ENCODE measurements around the gene SMC2.
A peak's percentile ranks its signal among the peaks of the same experiment; 100 is the strongest.

SMC2 gene

DNA sequence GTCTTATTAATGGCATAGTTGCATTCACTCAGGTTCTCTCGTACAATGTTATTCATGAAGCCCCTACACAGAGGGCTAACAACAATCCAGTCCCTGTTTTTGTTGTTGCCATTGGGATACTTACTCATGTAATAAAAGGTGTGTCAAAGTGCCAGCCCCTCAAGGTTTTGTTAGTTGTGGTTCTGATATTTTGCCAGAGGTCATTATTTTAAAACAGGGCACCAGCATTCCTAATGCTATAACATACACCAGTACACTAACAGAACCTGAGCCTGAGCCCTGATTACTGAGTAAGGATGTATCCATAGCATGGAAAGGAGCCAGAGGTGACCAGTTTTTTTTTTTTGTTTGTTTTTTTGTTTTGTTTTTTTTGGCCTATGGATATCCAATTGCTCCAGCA, 50.2 kb downstream of the SMC2 start:
- peak; percentile 3 for DNase-seq (ENCODE audit: low read depth)
- H3K4me3 ChIP-seq (ENCODE audit: control insufficient read depth, low read depth, low read length): no peak overlapping the region
- TF ChIP-seq, protein P1, sequence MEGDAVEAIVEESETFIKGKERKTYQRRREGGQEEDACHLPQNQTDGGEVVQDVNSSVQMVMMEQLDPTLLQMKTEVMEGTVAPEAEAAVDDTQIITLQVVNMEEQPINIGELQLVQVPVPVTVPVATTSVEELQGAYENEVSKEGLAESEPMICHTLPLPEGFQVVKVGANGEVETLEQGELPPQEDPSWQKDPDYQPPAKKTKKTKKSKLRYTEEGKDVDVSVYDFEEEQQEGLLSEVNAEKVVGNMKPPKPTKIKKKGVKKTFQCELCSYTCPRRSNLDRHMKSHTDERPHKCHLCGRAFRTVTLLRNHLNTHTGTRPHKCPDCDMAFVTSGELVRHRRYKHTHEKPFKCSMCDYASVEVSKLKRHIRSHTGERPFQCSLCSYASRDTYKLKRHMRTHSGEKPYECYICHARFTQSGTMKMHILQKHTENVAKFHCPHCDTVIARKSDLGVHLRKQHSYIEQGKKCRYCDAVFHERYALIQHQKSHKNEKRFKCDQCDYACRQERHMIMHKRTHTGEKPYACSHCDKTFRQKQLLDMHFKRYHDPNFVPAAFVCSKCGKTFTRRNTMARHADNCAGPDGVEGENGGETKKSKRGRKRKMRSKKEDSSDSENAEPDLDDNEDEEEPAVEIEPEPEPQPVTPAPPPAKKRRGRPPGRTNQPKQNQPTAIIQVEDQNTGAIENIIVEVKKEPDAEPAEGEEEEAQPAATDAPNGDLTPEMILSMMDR (conservative IDR thresholded peaks at IDR 0.05; ENCODE audit: control insufficient read depth, insufficient read depth, low read depth, low read length): no peak

DNA sequence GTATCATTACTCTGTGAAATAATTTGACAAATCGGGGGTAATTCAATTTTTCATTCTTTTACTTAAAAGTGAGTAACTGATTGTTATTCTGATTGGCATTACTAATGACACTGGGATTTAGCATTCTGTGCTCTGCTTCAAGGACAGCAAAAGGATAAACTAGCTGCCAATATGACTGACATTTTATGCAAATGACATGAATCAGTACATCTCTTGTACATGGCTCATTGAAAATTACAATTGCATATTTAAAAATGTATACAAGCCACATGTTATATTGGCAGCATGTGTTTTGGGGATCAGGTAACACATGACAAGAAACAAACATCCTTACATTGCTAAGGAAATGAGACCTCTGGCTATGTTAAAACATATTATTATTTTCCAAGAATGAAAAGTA, 79.0 kb downstream of the SMC2 start:
- H3K4me3 ChIP-seq (ENCODE audit: control insufficient read depth, low read depth, low read length): no peak overlapping the region
- TF ChIP-seq, protein P1 (conservative IDR thresholded peaks at IDR 0.05; ENCODE audit: control insufficient read depth, insufficient read depth, low read depth, low read length): no peak
- DNase-seq (ENCODE audit: low read depth): no peak

DNA sequence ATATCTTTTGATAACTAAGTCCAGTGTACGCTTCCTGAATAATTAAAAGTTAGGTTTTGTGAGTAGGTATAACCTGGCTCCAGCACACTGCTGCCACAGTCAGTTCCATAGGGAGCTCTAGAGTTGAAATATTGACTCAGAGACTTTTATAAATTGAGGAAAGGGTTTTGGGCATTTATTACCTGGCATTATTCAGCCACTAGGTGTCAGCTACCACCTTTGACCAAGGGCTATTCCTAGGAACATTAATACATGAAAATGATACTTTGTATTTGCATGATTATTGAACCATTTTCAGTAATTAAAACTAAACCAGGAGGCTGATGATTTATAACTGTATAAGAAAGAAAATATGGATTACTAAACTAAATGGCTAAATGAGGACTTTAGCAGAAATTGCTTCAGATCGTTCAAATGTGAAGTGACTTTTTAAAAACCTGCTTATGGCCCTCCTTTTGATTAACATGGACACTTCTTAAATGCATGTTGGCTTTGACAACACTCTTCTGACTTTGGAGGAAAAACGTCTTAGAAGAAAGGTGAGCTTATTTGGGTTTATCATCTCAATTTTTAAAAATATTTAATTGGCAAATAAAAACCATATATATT, 83.0 kb downstream of the SMC2 start:
- TF ChIP-seq, protein P1 (conservative IDR thresholded peaks at IDR 0.05; ENCODE audit: control insufficient read depth, insufficient read depth, low read depth, low read length): peak; percentile 35
- no peak overlapping the region for H3K4me3 ChIP-seq (ENCODE audit: control insufficient read depth, low read depth, low read length)
- DNase-seq (ENCODE audit: low read depth): peak; percentile 20

DNA sequence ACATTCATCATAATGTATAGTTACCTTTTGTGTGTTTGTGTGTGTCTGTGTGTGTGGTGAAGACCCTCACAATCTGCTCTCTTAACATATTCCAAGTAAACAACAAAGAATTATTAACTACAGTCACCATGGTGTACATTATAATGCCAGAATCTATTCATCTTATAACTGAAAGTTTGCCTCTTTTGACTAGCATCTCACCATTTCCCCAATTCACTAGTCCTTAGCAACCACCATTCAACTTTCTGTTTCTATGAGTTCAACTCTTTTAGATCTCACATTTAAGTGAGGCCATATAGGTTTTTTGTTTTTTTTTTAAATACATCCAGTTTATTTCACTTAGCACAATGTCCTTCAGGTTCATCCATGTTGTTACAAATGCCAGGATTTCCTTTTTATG, 83.6 kb downstream of the SMC2 start:
- no peak for DNase-seq (ENCODE audit: low read depth)
- no peak overlapping the region for H3K4me3 ChIP-seq (ENCODE audit: control insufficient read depth, low read depth, low read length)
- TF ChIP-seq, protein P1 (conservative IDR thresholded peaks at IDR 0.05; ENCODE audit: control insufficient read depth, insufficient read depth, low read depth, low read length): no peak
